ENCODE data around the gene RALGPS1. TPM values are rescaled to one million over a fixed set of nuclear protein-coding genes. Genes with fewer than 3 reads are reported as not detected.

RALGPS1 gene
- total RNA-seq, 1 experiment from 2014 or later, result 18.6 TPM

DNA sequence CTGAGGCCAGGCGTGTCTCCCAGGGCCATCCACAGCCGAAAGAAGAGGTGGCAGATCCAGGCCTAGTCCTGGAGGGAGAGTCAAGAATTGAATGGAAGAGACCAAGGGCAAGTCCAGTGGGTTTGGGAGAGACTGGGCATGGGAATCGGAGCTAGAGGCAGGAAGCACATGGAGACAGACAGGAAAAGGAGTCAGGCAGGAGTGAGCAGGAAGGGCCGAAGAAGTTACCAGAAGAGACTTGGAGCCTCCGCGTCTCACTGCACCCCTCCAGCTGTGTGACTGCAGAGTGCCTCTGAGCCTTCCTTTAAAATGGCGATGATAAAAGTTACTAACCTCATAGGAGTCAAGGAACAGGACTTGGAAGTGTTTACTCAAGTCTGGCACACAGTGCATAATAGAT lies 272.2 kb downstream of the RALGPS1 start:
- Histone ChIP-seq H3K27me3 (ENCODE audit: insufficient read depth, low read length) (no peaks in the 10 kb centered on the region), H4K8ac (replicated peaks; ENCODE audit: insufficient read length, low read depth, low read length) (no peak overlapping the region), H3K56ac (ENCODE audit: insufficient read length, low read depth, low read length) (no peak overlapping the region), H3K23me2 (ENCODE audit: insufficient read length, low read depth, low read length, poor library complexity, severe bottlenecking) (no peaks in the 10 kb centered on the region), H2BK20ac (ENCODE audit: low read depth, low read length, poor library complexity, severe bottlenecking) (no peak overlapping the region), H3K79me2 (ENCODE audit: insufficient read depth, low read length) (no peaks in the 10 kb centered on the region), H2BK15ac (ENCODE audit: low read depth, low read length) (no peak overlapping the region), H2BK120ac (ENCODE audit: low read depth, low read length, poor library complexity, severe bottlenecking) (no peak overlapping the region), H3T11ph (ENCODE audit: low read length) (no peak overlapping the region), H3K18ac (ENCODE audit: insufficient read length, low read depth, low read length) (no peak overlapping the region), H2AFZ (ENCODE audit: low read length) (no peak overlapping the region), H4K5ac (ENCODE audit: insufficient read length, low read depth, low read length) (no peak overlapping the region), H2BK12ac (ENCODE audit: insufficient read length, low read depth, low read length) (no peak overlapping the region), H3K4ac (ENCODE audit: low read depth, low read length) (no peak overlapping the region), H3K4me1 (ENCODE audit: insufficient read depth, low read length) (no peaks in the 10 kb centered on the region; the same call in 1 of the 2 replicates), H3K4me2 (ENCODE audit: insufficient read depth, insufficient read length, low read length) (no peak overlapping the region), H4K91ac (ENCODE audit: insufficient read length, low read depth, low read length) (no peak overlapping the region), H2AK5ac (ENCODE audit: insufficient read length, low read length) (no peak overlapping the region), H3K27ac (ENCODE audit: insufficient read length, low read depth, low read length) (no peak overlapping the region), H3K14ac (ENCODE audit: insufficient read depth, low read length) (no peak overlapping the region), H3K79me1 (ENCODE audit: insufficient read depth, low read depth, low read length, poor library complexity, severe bottlenecking) (no peaks in the 10 kb centered on the region), H4K20me1 (ENCODE audit: control insufficient read depth, insufficient read depth, insufficient read length) (no peaks in the 10 kb centered on the region), H3K9ac (ENCODE audit: extremely low read depth, insufficient read length, low read length) (no peak overlapping the region), H2BK5ac (ENCODE audit: insufficient read length, low read length) (no peak overlapping the region), H3K9me3 (ENCODE audit: control insufficient read depth, low read depth, low read length) (no peaks in the 10 kb centered on the region), H3K23ac (ENCODE audit: insufficient read length, low read depth, low read length) (no peak overlapping the region)
- Mint-ChIP-seq H3K4me1 (peaks cover 10 to 22% of the 10 kb centered on the region in 2 experiments), H3K4me3 (no peak overlapping the region), H3K27me3 (ENCODE audit: low read depth) (no peaks in the 10 kb centered on the region), H3K36me3 (ENCODE audit: insufficient read depth in 1 of 3, low read depth in 3 of 3) (peaks cover 0 to 9% (median 0%) of the 10 kb centered on the region in 3 experiments; a peak in 2 of 7 replicates), H3K27ac (no peak overlapping the region), H3K9me3 (no peaks in the 10 kb centered on the region)
- DNase-seq, result no peak
- TF ChIP-seq, protein P1, sequence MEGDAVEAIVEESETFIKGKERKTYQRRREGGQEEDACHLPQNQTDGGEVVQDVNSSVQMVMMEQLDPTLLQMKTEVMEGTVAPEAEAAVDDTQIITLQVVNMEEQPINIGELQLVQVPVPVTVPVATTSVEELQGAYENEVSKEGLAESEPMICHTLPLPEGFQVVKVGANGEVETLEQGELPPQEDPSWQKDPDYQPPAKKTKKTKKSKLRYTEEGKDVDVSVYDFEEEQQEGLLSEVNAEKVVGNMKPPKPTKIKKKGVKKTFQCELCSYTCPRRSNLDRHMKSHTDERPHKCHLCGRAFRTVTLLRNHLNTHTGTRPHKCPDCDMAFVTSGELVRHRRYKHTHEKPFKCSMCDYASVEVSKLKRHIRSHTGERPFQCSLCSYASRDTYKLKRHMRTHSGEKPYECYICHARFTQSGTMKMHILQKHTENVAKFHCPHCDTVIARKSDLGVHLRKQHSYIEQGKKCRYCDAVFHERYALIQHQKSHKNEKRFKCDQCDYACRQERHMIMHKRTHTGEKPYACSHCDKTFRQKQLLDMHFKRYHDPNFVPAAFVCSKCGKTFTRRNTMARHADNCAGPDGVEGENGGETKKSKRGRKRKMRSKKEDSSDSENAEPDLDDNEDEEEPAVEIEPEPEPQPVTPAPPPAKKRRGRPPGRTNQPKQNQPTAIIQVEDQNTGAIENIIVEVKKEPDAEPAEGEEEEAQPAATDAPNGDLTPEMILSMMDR (conservative IDR thresholded peaks at IDR 0.05), result no peak
- no CpG with 5 or more reads among the region's 7 CpGs for WGBS (ENCODE audit: extremely low coverage, insufficient read length, low lambda C conversion rate)

All from H9 (cell line).